CD4-positive, alpha-beta T cell treated with Interleukin-17A for 4 hours (primary cell): ENCODE measurements around the gene MALL.
"Not testable (repeated sequence)": the region's sequence is repeated elsewhere in the genome, so short reads cannot be mapped to it uniquely, and the experiment has no call there.

Experiments used
- DNase-seq: peaks from one replicate; pipeline ENCODE4 v3.0.0-alpha.2; 2020; ENCODE audit warnings: mixed read lengths

MALL gene

GRCh38 chr2:110097506-110098220 lies 18.0 kb downstream of the MALL start:
- no peak for DNase-seq

- DNase-seq = no peak
These were observed 19.5 kb downstream of the MALL start for GRCh38 chr2:110095994-110096633.

GRCh38 chr2:110094884-110095534 lies 20.6 kb downstream of the MALL start:
- DNase-seq = not testable (repeated sequence)

- not testable (repeated sequence) for DNase-seq
These were observed 21.7 kb downstream of the MALL start for GRCh38 chr2:110093924-110094323.

- not testable (repeated sequence) for DNase-seq
These were observed 25.5 kb downstream of the MALL start for GRCh38 chr2:110090164-110090563.

GRCh38 chr2:110083757-110084156 lies 31.9 kb downstream of the MALL start:
- DNase-seq = not testable (repeated sequence)

GRCh38 chr2:110083162-110083561 lies 32.5 kb downstream of the MALL start:
- DNase-seq = not testable (repeated sequence)

GRCh38 chr2:110078104-110078503 lies 37.5 kb downstream of the MALL start:
- DNase-seq = not testable (repeated sequence)

- DNase-seq = not testable (repeated sequence)
These were observed 39.7 kb downstream of the MALL start for GRCh38 chr2:110075896-110076295.

- not testable (repeated sequence) for DNase-seq
These were observed 45.8 kb downstream of the MALL start for GRCh38 chr2:110069869-110070268.

GRCh38 chr2:110068153-110068552 lies 47.5 kb downstream of the MALL start:
- DNase-seq = not testable (repeated sequence)

- DNase-seq = not testable (repeated sequence)
These were observed 53.3 kb downstream of the MALL start for GRCh38 chr2:110062332-110062731.

- DNase-seq = not testable (repeated sequence)
These were observed 55.1 kb downstream of the MALL start for GRCh38 chr2:110060550-110060949.

GRCh38 chr2:110059694-110060358 lies 55.8 kb downstream of the MALL start:
- DNase-seq = not testable (repeated sequence)

- not testable (repeated sequence) for DNase-seq
These were observed 56.5 kb downstream of the MALL start for GRCh38 chr2:110059009-110059693.

GRCh38 chr2:110058034-110058433 lies 57.6 kb downstream of the MALL start:
- DNase-seq = not testable (repeated sequence)

GRCh38 chr2:110055819-110056408 lies 59.7 kb downstream of the MALL start:
- not testable (repeated sequence) for DNase-seq

GRCh38 chr2:110054521-110055407 lies 60.9 kb downstream of the MALL start:
- DNase-seq = not testable (repeated sequence)

- not testable (repeated sequence) for DNase-seq
These were observed 61.9 kb downstream of the MALL start for GRCh38 chr2:110053688-110054087.

GRCh38 chr2:110052166-110052565 lies 63.5 kb downstream of the MALL start:
- not testable (repeated sequence) for DNase-seq

GRCh38 chr2:110050222-110050621 lies 65.4 kb downstream of the MALL start:
- not testable (repeated sequence) for DNase-seq
